Measurements from ENCODE around the gene NOL12.

- no peak for TF ChIP-seq CTCF (IDR thresholded peaks at IDR 0.05; ENCODE audit: low read depth, low read length)
- no peak for TF ChIP-seq POLR2A (IDR thresholded peaks at IDR 0.05; ENCODE audit: extremely low read depth, insufficient read length)
- no peak for TF ChIP-seq MAX (IDR thresholded peaks at IDR 0.05; ENCODE audit: low read depth, low read length)
These were observed 30.9 kb upstream of the NOL12 start for GRCh38 chr22:37655252-37655563.

Measured in NB4 (cell line).